ENCODE results near the gene TERB2.
"Not testable (repeated sequence)": the region's sequence is repeated elsewhere in the genome, so short reads cannot be mapped to it uniquely, and the experiment has no call there.

The TERB2 gene

DNA sequence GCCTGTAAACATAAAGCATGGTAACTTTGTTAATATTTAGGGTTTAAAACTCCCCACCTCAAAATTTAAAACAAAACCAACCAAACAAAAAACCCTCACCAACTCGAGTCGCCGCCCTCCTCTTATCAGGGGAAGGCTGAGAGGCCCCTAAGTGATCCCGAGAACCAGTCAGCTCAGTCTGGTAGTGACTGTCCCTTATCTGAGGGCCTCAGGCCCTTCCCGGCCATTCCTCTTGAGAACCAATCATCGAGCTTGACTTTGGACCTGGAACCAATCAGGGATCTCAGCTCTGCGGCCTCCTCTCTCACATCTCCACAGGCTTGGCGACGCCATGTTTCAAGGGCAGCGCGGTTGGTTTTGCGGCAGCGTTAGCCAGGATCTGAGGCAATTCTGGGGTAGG lies at the start of gene TERB2:
TERB2 (plus strand) TSS at position 300 of the 400 bp plus-strand sequence; CDS start at position 332, 32 bp downstream.
- DNase-seq (ENCODE audit: low read depth): no peak

GRCh38 chr15:44909423-44909822 lies 47.1 kb upstream of the TERB2 start:
- DNase-seq (ENCODE audit: low read depth): no peak

DNA sequence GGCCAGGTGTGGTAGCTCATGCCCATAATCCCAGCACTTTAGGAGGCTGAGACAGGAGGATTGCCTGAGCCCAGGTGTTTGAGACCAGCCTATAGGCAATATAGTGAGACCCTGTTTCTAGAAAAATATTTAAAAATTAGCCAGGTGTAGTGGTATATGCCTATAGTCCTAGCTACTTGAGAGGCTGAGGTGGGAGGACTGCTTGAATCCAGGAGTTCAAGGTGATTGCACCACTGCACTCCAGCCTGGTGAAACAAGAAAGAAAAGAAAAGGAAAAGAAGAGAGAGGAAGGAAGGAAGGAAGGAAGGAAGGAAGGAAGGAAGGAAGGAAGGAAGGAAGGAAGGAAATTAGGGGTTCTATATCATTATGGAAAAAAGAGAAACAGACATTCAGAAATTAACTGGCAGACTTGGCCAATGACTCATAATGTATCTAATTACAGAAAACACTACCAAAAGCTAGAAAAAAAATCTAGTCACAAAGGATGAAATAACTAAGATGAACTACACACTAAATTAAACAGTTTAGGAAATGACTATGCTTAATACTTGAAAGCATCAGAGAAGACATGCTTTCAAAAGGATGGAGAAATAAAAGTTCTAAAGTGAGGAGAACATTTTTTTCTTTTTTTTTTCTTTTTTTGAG lies 45.4 kb upstream of the TERB2 start:
- no peak for DNase-seq (ENCODE audit: low read depth)

DNA sequence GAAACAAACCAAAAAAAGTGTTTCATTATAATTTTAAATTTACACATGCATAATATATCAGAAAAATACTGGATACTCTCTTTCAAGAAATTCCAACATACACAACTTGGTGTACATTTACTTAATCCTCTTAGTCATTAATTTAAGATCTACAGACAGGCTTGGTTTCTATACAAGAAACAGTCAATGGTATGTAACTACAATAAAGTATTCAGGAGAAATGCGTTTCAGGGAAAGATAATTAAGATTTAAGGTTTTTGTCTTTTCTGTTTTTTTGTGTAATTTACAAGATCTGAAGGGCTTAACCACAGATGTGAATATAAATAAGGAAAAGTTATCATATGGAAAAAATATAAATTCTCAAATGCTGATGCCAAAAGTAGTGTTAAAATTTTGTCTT lies 44.3 kb upstream of the TERB2 start:
- DNase-seq (ENCODE audit: low read depth): not testable (repeated sequence)

- DNase-seq (ENCODE audit: low read depth): not testable (repeated sequence)
Measured at GRCh38 chr15:44912974-44913448, 43.5 kb upstream of the TERB2 start.

- DNase-seq (ENCODE audit: low read depth): no peak
Measured at GRCh38 chr15:44918136-44918535, 38.4 kb upstream of the TERB2 start.

- DNase-seq (ENCODE audit: low read depth): not testable (repeated sequence)
Measured at GRCh38 chr15:44928658-44929057, 27.8 kb upstream of the TERB2 start.

- DNase-seq (ENCODE audit: low read depth): not testable (repeated sequence)
Measured at GRCh38 chr15:44930283-44930682, 26.2 kb upstream of the TERB2 start.

DNA sequence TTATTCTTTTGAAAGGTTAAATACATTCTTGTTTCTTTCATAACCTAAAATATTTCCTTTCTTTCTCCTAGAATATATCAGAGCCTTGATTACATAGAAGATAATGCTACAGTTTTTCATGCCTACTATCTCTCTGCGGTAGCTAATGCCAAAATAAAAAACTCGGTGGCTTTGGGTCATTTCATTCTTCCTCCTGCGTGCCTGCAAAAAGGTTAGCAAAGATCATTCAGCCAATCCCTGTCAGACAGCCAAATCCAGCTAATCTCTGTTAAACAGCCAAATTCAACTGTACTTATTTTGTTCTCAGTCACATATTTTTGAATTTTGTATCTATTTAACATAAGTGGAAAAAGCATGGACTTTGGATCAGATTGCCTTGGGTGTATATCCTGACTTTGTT lies 1.8 kb downstream of the TERB2 start:
- DNase-seq (ENCODE audit: low read depth): not testable (repeated sequence)

DNA sequence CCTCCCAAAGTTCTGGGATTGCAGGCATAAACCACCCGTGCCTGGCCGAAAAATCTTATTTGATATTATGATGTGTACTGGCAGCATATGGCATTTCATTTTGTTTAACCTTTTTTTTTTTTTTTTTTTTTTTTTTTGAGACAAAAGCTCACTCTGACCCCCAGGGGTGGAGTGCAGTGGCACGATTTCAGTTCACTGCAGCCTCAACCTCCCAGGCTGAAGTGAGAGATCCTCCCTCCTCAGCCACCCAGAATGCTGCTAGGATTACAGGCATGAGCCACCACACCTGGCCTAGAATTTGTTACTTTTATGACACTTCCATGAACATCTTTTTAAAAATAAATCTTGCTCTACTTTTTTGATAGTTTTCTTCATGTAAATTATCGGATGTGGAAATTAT lies 12.0 kb downstream of the TERB2 start:
- DNase-seq (ENCODE audit: low read depth): no peak

GRCh38 chr15:44971036-44971435 lies 14.5 kb downstream of the TERB2 start:
- no peak for DNase-seq (ENCODE audit: low read depth)

GRCh38 chr15:44976183-44976582 lies 19.7 kb downstream of the TERB2 start:
- not testable (repeated sequence) for DNase-seq (ENCODE audit: low read depth)

DNA sequence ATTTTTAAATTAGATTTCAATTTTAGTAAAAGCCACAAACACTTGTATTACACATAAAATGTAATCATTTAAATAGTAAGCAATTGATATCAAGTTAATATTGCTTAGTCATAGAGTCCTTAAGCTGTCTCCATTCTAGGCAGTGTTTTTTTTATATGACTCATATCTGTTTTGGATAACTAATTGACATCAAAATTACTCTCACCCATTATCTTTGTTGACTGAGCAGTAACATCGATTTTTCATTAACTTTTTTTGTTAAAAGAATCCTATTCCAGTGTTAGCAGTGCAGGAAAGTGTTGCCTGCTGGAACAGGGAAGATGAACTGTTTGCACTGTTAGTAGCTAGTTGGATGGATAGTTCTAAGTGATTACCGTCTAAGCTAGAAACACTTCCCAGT lies 21.3 kb downstream of the TERB2 start:
- not testable (repeated sequence) for DNase-seq (ENCODE audit: low read depth)

GRCh38 chr15:44979617-44980339 lies 23.3 kb downstream of the TERB2 start:
- not testable (repeated sequence) for DNase-seq (ENCODE audit: low read depth)

DNA sequence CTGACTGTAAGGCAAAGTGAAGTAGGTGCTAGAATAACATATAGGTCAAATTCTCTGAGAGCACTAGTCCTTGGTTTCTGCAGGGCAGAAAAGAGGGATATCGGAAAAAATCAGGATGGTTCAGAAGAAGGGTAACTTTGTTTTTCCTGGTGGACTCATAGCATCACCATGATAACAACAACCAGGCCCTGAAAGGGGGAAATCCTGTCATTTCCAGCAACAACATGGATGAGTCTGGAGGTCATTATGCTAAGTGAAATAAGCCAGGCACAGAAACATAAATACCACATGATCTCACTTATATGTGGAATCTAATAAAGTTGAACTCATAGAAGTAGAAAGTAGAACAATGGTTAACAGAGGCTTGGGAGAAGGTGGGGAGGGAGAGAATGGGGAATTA lies 27.7 kb downstream of the TERB2 start:
- not testable (repeated sequence) for DNase-seq (ENCODE audit: low read depth)

- DNase-seq (ENCODE audit: low read depth): not testable (repeated sequence)
Measured at GRCh38 chr15:44986346-44987055, 30.0 kb downstream of the TERB2 start.

DNA sequence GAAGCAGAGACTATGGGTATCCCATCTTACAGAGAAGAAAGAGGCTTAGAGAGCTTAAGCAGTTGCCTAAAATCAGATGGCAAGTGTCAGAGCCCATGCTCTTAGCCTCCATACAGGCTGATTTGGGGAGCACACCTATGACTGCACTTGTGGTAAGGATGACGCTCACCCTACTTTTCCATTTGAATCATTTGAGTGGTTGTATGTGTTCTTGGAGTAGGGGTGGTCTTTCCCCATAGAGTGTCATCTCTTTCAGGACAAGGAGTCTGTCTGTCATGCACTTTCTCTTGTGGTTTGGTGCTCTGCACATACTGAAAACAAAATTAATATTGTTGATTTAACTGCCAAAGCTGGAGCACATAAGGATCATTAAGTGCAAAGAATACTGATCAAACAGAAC lies 31.2 kb downstream of the TERB2 start:
- not testable (repeated sequence) for DNase-seq (ENCODE audit: low read depth)

GRCh38 chr15:44988184-44988869 lies 31.8 kb downstream of the TERB2 start:
- not testable (repeated sequence) for DNase-seq (ENCODE audit: low read depth)

GRCh38 chr15:44988870-44989219 lies 32.4 kb downstream of the TERB2 start:
- not testable (repeated sequence) for DNase-seq (ENCODE audit: low read depth)

- not testable (repeated sequence) for DNase-seq (ENCODE audit: low read depth)
Measured at GRCh38 chr15:44997632-44998031, 41.1 kb downstream of the TERB2 start.

DNA sequence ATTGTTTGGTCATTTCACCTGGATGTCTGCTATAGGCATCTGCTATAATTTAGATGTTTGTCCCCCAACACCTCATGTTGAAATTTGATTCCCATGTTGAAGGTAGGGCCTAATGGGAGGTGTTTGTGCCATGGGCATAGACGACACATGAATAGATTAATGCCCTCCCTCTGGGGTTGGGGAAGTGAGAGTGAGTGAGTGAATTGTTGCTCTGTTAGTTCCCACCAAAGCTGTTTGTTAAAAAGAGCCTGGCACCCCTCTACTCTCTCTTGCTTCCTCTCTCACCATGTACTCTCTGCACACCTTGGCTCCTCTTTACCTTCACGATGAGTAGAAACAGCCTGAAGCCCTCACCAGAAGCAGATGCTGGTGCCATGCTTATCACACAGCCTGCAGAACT lies 42.6 kb downstream of the TERB2 start:
- DNase-seq (ENCODE audit: low read depth): no peak

GRCh38 chr15:45001180-45001579 lies 44.7 kb downstream of the TERB2 start:
- not testable (repeated sequence) for DNase-seq (ENCODE audit: low read depth)
